ENCODE measurements around the gene TGM3.

DNA sequence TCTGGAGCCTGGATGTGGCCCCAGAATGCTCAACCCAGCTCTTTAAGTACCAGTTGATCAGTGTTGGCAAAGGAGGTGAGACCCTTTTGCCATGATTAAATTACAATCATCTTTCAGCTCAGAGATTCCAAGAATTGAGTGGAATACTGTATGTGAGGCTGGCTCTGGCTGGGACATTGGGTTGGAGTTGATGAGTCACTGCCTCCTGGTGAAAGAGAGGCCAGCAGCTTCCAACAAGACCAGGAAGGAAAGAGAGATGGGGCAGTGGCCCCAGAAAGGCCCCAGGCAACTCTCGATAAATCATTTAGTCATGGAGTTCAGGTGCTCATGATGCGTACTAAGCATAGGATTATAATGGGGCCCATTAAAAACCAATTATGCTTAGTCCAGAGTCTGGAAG, 87.0 kb downstream of the TGM3 start:
- TF ChIP-seq POLR2A (IDR thresholded peaks at IDR 0.05): no peak
- TF ChIP-seq, protein P1, sequence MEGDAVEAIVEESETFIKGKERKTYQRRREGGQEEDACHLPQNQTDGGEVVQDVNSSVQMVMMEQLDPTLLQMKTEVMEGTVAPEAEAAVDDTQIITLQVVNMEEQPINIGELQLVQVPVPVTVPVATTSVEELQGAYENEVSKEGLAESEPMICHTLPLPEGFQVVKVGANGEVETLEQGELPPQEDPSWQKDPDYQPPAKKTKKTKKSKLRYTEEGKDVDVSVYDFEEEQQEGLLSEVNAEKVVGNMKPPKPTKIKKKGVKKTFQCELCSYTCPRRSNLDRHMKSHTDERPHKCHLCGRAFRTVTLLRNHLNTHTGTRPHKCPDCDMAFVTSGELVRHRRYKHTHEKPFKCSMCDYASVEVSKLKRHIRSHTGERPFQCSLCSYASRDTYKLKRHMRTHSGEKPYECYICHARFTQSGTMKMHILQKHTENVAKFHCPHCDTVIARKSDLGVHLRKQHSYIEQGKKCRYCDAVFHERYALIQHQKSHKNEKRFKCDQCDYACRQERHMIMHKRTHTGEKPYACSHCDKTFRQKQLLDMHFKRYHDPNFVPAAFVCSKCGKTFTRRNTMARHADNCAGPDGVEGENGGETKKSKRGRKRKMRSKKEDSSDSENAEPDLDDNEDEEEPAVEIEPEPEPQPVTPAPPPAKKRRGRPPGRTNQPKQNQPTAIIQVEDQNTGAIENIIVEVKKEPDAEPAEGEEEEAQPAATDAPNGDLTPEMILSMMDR (IDR thresholded peaks at IDR 0.05): no peak
- TF ChIP-seq EP300 (IDR thresholded peaks at IDR 0.05): no peak
